Kidney (tissue), 14 donors: ENCODE data around the gene OAS2. TPM values are rescaled to one million over a fixed set of nuclear protein-coding genes. Genes with fewer than 3 reads are reported as not detected.

Experiments
- DNase-seq, 5 donors: peaks; one replicate each; pipeline ENCODE4 v3.0.0-alpha.2; 2013 to 2020
- FAIRE-seq: peaks from 2 replicates; lab custom pipeline; 2012; peaks lifted over from hg19 to GRCh38; lab: Jason Lieb, UNC
- H3K27ac ChIP-seq, 2 donors: one replicate each; pipeline ENCODE4 v1.7.0; 2013; ENCODE audit warnings: low read depth in 2 of 2, low read length in 2 of 2, inconsistent platforms in 1 of 2
- H3K27me3 ChIP-seq: one replicate; pipeline ENCODE4 v1.7.1; 2013; ENCODE audit warnings: low read length, inconsistent platforms; ENCODE audit not compliant: control insufficient read depth, insufficient read depth
- H3K36me3 ChIP-seq, 3 donors: one replicate each; pipeline versions ENCODE4 v1.7.0 to v1.7.1; 2013; ENCODE audit warnings: low read length in 3 of 3, control low read depth in 1 of 3, inconsistent platforms in 1 of 3; ENCODE audit not compliant: insufficient read depth in 3 of 3, control insufficient read depth in 2 of 3
- H3K4me1 ChIP-seq, 3 donors: one replicate each; pipeline versions ENCODE4 v1.7.0 to v1.7.1; 2013; ENCODE audit warnings: low read length in 3 of 3, inconsistent platforms in 1 of 3, low read depth in 1 of 3; ENCODE audit not compliant: control insufficient read depth in 2 of 3, insufficient read depth in 2 of 3
- H3K4me3 ChIP-seq, 3 donors: one replicate each; pipeline versions ENCODE4 v1.7.0 to v1.8.1; 2013; ENCODE audit warnings: low read length in 3 of 3, control low read depth in 1 of 3, inconsistent platforms in 1 of 3
- H3K9ac ChIP-seq, 3 donors: one replicate each; pipeline versions ENCODE4 v1.7.0 to v1.7.1; 2013; ENCODE audit warnings: low read length in 3 of 3, control low read depth in 1 of 3, inconsistent platforms in 1 of 3
- H3K9me3 ChIP-seq, 3 donors: one replicate each; pipeline versions ENCODE4 v1.7.0 to v1.7.1; 2013; ENCODE audit warnings: low read length in 3 of 3, control low read depth in 1 of 3, inconsistent platforms in 1 of 3; ENCODE audit not compliant: control insufficient read depth in 2 of 3, insufficient read depth in 1 of 3
- intact Hi-C: fragments of 100-400 bp; cut with DNase I; formaldehyde crosslinking; loops from one replicate; pipeline ENCODE4 v1.11.1; 2022
- polyA plus RNA-seq: library from polyadenylated mRNA; stranded (reverse); fragments of 350-450 nt; fragmentation: Illumina TruSeq; extraction: RNeasy Lipid Tissue Mini Kit (QIAGEN cat#74804); gene quantifications from one replicate; pipeline ENCODE4 v1.2.3, GENCODE V29; 2014; ENCODE audit warnings: low read depth, low replicate concordance; ENCODE audit not compliant: insufficient read depth
- total RNA-seq: library from RNA; stranded (reverse); fragmentation: NEBNext Ultra II Directional; extraction: Animal tissue kit (Norgen Biotek cat#: 25700); gene quantifications from one replicate; pipeline ENCODE4 v1.2.1, GENCODE V29; 2021
- TF ChIP-seq, protein P1 (sequence below): IDR thresholded peaks from 3 replicates; pipeline ENCODE4 v1.5.1; 2012; ENCODE audit warnings: mild to moderate bottlenecking, moderate library complexity, borderline replicate concordance; ENCODE audit not compliant: insufficient read depth; ENCODE audit errors: extremely low read depth
- donor health status: control.
- donor health status: control.
- donor health status: control.
- donor health status: control.
- donor health status: control.
- donor health status: DM: yes; HTN: yes; CAD: no.
- donor health status: Normal renal cell carcinoma (clear cell type).

The OAS2 gene
- total and polyA plus RNA-seq, 2 donors from 2014 or later: 5.0 to 11.7 TPM

DNA sequence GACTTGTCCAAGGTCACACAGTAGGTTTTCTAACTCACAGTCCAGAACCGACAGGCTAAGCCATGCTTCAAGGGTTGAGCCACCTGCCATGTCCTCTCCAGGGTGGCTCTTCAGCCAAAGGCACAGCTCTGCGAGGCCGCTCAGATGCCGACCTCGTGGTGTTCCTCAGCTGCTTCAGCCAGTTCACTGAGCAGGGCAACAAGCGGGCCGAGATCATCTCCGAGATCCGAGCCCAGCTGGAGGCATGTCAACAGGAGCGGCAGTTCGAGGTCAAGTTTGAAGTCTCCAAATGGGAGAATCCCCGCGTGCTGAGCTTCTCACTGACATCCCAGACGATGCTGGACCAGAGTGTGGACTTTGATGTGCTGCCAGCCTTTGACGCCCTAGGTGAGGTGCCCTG, 12.7 kb upstream of the OAS2 start:
- DNase-seq: no peak
- H3K36me3 ChIP-seq: peaks cover 0 to 4% (median 0%) of the 10 kb centered on the region in 3 donors

DNA sequence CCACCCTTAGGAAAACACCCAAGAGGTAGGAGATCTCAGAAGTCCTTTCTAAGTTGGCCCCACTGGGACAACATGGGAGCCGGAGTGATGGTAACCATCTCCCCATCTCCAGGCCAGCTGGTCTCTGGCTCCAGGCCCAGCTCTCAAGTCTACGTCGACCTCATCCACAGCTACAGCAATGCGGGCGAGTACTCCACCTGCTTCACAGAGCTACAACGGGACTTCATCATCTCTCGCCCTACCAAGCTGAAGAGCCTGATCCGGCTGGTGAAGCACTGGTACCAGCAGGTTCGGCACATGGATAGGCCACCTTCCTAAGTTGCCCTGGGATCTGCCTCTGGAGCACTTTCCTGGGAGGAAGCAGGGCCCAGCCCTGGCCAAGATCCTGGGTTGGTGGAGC, 11.0 kb upstream of the OAS2 start:
- DNase-seq (no peak), FAIRE-seq (no peak)
- Histone ChIP-seq H3K9me3 (no peaks in the 10 kb centered on the region), H3K9ac (no peak overlapping the region), H3K36me3 (peaks cover 0 to 2% (median 0%) of the 10 kb centered on the region in 3 donors), H3K4me1 (no peaks in the 10 kb centered on the region), H3K27ac (no peak overlapping the region), H3K27me3 (no peaks in the 10 kb centered on the region), H3K4me3 (no peak overlapping the region)
- intact Hi-C loops: no loop called here
- TF ChIP-seq, protein P1, sequence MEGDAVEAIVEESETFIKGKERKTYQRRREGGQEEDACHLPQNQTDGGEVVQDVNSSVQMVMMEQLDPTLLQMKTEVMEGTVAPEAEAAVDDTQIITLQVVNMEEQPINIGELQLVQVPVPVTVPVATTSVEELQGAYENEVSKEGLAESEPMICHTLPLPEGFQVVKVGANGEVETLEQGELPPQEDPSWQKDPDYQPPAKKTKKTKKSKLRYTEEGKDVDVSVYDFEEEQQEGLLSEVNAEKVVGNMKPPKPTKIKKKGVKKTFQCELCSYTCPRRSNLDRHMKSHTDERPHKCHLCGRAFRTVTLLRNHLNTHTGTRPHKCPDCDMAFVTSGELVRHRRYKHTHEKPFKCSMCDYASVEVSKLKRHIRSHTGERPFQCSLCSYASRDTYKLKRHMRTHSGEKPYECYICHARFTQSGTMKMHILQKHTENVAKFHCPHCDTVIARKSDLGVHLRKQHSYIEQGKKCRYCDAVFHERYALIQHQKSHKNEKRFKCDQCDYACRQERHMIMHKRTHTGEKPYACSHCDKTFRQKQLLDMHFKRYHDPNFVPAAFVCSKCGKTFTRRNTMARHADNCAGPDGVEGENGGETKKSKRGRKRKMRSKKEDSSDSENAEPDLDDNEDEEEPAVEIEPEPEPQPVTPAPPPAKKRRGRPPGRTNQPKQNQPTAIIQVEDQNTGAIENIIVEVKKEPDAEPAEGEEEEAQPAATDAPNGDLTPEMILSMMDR: no peak

More for the DNA sequence above, 12.7 kb upstream of the OAS2 start:
- Histone ChIP-seq H3K9ac (no peak overlapping the region), H3K9me3 (no peaks in the 10 kb centered on the region), H3K4me3 (no peak overlapping the region), H3K4me1 (no peaks in the 10 kb centered on the region), H3K27ac (no peak overlapping the region), H3K27me3 (no peaks in the 10 kb centered on the region)
- no peak for FAIRE-seq
- TF ChIP-seq, protein P1: no peak
- intact Hi-C loops: no loop called here

DNA sequence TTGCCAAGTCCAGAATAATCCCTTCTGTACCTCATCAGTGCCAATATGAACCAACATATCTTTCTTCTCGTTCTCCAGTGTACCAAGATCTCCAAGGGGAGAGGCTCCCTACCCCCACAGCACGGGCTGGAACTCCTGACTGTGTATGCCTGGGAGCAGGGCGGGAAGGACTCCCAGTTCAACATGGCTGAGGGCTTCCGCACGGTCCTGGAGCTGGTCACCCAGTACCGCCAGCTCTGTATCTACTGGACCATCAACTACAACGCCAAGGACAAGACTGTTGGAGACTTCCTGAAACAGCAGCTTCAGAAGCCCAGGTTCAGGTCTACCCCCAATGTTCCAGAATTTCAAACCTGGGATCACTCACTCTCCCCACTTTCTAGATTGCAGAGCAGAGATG, 10.5 kb upstream of the OAS2 start:
- TF ChIP-seq, protein P1: no peak
- FAIRE-seq (no peak), DNase-seq (no peak)
- H3K4me1 ChIP-seq: no peaks in the 10 kb centered on the region
- no peaks in the 10 kb centered on the region for H3K9me3 ChIP-seq
- H3K9ac ChIP-seq: no peak overlapping the region
- H3K4me3 ChIP-seq: no peak overlapping the region
- intact Hi-C loops: no loop called here
- H3K36me3 ChIP-seq: peaks cover 0 to 2% (median 0%) of the 10 kb centered on the region in 3 donors
- H3K27me3 ChIP-seq: no peaks in the 10 kb centered on the region
- H3K27ac ChIP-seq: no peak overlapping the region

DNA sequence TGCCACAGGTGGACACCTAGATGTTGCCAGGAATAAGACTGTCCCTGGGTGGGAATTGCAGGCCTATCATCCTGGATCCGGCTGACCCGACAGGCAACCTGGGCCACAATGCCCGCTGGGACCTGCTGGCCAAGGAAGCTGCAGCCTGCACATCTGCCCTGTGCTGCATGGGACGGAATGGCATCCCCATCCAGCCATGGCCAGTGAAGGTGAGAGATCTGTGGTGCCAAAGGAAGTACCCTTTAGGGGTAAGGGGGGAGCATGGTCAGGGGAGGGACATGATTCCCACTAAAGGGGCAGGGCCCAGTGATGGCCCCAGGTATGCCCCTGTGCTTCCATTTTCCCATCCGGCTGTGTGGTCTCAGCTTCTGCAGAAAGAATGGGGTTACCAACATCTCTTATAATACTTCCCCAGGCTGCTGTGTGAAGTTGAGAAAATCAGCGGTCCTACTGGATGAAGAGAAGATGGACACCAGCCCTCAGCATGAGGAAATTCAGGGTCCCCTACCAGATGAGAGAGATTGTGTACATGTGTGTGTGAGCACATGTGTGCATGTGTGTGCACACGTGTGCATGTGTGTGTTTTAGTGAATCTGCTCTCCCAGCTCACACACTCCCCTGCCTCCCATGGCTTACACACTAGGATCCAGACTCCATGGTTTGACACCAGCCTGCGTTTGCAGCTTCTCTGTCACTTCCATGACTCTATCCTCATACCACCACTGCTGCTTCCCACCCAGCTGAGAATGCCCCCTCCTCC, 8.6 kb upstream of the OAS2 start:
- DNase-seq: no peak
- Histone ChIP-seq H3K27ac (no peak overlapping the region), H3K27me3 (no peaks in the 10 kb centered on the region), H3K4me1 (no peaks in the 10 kb centered on the region), H3K36me3 (no peaks in the 10 kb centered on the region), H3K9ac (no peak overlapping the region), H3K9me3 (no peaks in the 10 kb centered on the region), H3K4me3 (no peak overlapping the region)
- FAIRE-seq: no peak
- TF ChIP-seq, protein P1: no peak
- intact Hi-C loops: no loop called here
